Mucosa of stomach (tissue), 1 donor: ENCODE results near the gene RAB13.

Source experiments
- H3K27me3 ChIP-seq: one replicate; pipeline ENCODE4 v1.7.0; 2013; ENCODE audit warnings: mild to moderate bottlenecking, low read length; ENCODE audit not compliant: control insufficient read depth, insufficient read depth
- H3K36me3 ChIP-seq: one replicate; pipeline ENCODE4 v1.7.0; 2013; ENCODE audit warnings: low read length; ENCODE audit not compliant: control insufficient read depth, insufficient read depth
- H3K4me1 ChIP-seq: one replicate; pipeline ENCODE4 v1.7.0; 2013; ENCODE audit warnings: mild to moderate bottlenecking, low read length; ENCODE audit not compliant: control insufficient read depth, insufficient read depth
- H3K4me3 ChIP-seq: one replicate; pipeline ENCODE4 v1.7.0; 2013; ENCODE audit warnings: low read length
- H3K9ac ChIP-seq: one replicate; pipeline ENCODE4 v1.7.0; 2013; ENCODE audit warnings: mild to moderate bottlenecking, low read length, moderate library complexity
- H3K9me3 ChIP-seq: one replicate; pipeline ENCODE4 v1.7.0; 2013; ENCODE audit warnings: mild to moderate bottlenecking, low read length, moderate library complexity; ENCODE audit not compliant: control insufficient read depth
- donor health status: Pancreatic carcinoma.

Gene RAB13

DNA sequence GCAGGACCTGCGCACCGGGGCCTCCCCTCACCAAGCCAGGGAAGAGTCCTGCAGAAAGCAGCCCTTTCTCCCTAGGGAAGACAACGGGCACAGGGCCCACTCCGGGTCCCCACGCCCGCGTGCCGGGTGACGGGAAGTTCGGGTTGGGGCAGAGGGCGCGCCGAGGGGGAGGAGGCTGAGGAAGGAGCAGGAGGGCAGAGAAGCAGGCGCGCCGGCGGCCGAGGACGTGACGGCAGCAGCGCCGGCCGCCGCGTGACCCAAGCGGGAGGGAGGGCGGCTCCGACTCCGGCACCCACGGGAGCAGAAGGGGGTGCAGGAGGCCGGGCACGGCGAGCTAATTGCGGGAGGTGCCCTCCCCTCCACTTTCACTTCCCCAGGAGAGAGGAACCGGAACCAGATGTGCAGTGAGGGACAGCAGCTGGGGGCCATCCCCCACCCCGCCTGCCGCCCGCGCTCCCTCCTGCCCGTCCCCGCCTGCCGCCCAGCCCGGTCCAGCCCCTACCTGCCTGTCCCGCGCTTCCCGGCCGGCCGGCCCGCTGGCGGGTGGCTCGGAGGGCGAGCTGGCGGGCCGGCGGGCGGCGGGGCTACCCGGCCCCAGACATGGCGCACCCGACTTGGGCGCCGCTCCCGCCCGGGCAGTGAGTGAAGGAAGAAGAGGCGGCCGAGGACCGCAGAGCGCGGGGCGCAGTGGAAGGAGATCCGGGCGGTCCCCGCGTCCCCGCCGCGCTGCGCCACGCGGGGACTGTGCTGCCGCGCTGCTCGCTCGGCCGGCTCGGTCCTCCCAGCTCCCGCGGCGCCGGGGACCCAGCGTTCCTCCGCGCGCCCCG is 40.1 kb downstream of the RAB13 start:
- H3K36me3 ChIP-seq = peaks cover 9% of the 10 kb centered on the region
- peak overlapping the region; percentile 92 for H3K9ac ChIP-seq
- no peaks in the 10 kb centered on the region for H3K27me3 ChIP-seq
- peaks cover 19% of the 10 kb centered on the region for H3K4me1 ChIP-seq
- no peaks in the 10 kb centered on the region for H3K9me3 ChIP-seq
- peak overlapping the region; percentile 91 for H3K4me3 ChIP-seq

DNA sequence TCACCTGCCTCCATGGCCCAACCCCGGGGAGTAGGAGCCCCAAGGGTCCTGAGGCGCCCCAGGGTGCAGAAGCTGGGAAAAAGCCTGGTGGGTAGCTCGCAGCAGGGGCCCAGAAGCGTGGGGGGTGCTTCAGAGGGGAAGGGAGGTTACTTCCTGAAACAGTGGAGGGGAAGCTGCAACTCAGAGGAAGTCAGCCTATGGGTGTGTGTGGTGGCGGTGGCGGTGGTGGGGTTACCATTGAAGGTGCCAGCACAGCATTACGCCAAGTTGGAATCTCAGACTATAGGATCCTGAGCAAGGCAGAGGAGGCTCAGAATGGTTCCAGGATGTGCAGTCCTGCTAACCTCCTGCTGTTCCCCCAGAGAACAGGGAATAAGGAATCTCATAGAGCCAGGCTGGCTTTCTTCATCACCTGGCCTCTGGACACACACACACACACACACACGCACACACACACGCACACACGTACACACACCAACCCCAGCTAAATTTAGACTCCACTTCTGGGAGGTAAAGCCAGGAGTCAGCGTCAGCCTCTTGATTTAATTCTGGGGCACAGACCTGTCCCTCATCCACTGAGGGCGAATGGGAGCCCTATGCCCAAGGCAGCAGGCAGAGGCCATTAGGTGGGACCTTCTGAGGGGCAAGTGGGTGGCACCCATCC is 40.9 kb downstream of the RAB13 start:
- peak overlapping the region; percentile 92 for H3K9ac ChIP-seq

DNA sequence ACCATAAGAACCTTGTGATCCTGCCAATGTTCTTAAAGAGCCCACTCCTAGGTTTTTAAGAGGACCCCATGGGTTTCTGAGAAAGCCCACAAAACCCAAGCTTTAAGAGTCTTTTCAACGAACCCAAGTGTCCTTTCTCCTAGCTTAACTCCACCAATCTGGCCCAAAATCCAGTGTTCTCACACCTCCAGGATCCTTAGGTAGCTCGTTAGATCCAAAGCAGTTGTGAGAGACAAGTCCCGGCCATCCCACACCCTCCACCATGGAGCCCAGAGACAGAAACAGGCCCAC is 41.4 kb downstream of the RAB13 start:
- peak overlapping the region; percentile 91 for H3K4me3 ChIP-seq
- peaks cover 19% of the 10 kb centered on the region for H3K4me1 ChIP-seq
- H3K36me3 ChIP-seq = peaks cover 9% of the 10 kb centered on the region
- no peaks in the 10 kb centered on the region for H3K9me3 ChIP-seq
- H3K9ac ChIP-seq = peak overlapping the region; percentile 92
- H3K27me3 ChIP-seq = no peaks in the 10 kb centered on the region

More for the DNA sequence above, 40.9 kb downstream of the RAB13 start:
- Histone ChIP-seq H3K9me3 (no peaks in the 10 kb centered on the region), H3K4me3 (peak overlapping the region; percentile 91), H3K4me1 (peaks cover 19% of the 10 kb centered on the region), H3K36me3 (peaks cover 9% of the 10 kb centered on the region), H3K27me3 (no peaks in the 10 kb centered on the region)

GRCh38 chr1:153944005-153944826 is 41.9 kb downstream of the RAB13 start:
- no peaks in the 10 kb centered on the region for H3K9me3 ChIP-seq
- peaks cover 19% of the 10 kb centered on the region for H3K4me1 ChIP-seq
- peaks cover 8% of the 10 kb centered on the region for H3K36me3 ChIP-seq
- no peak overlapping the region for H3K4me3 ChIP-seq
- H3K9ac ChIP-seq = peak overlapping the region; percentile 92
- H3K27me3 ChIP-seq = no peaks in the 10 kb centered on the region

GRCh38 chr1:153942766-153943549 is 43.2 kb downstream of the RAB13 start:
- H3K36me3 ChIP-seq = no peaks in the 10 kb centered on the region
- H3K27me3 ChIP-seq = no peaks in the 10 kb centered on the region
- no peak overlapping the region for H3K4me3 ChIP-seq
- no peaks in the 10 kb centered on the region for H3K9me3 ChIP-seq
- peaks cover 19% of the 10 kb centered on the region for H3K4me1 ChIP-seq
- H3K9ac ChIP-seq = no peak overlapping the region

- Histone ChIP-seq H3K9me3 (no peaks in the 10 kb centered on the region), H3K4me1 (peaks cover 18% of the 10 kb centered on the region), H3K36me3 (peaks cover 3% of the 10 kb centered on the region), H3K27me3 (no peaks in the 10 kb centered on the region), H3K9ac (no peak overlapping the region), H3K4me3 (no peak overlapping the region)
Measured at GRCh38 chr1:153941826-153942725, 44.1 kb downstream of the RAB13 start.

GRCh38 chr1:153940756-153941155 is 45.4 kb downstream of the RAB13 start:
- no peaks in the 10 kb centered on the region for H3K27me3 ChIP-seq
- H3K36me3 ChIP-seq = peaks cover 15% of the 10 kb centered on the region
- H3K4me3 ChIP-seq = no peak overlapping the region
- H3K9me3 ChIP-seq = no peaks in the 10 kb centered on the region
- peaks cover 13% of the 10 kb centered on the region for H3K4me1 ChIP-seq
- H3K9ac ChIP-seq = no peak overlapping the region

GRCh38 chr1:153939476-153939875 is 46.7 kb downstream of the RAB13 start:
- Histone ChIP-seq H3K9me3 (no peaks in the 10 kb centered on the region), H3K9ac (no peak overlapping the region), H3K4me1 (peaks cover 1% of the 10 kb centered on the region), H3K27me3 (no peaks in the 10 kb centered on the region), H3K4me3 (no peak overlapping the region), H3K36me3 (peaks cover 18% of the 10 kb centered on the region)

- no peak overlapping the region for H3K4me3 ChIP-seq
- peaks cover 18% of the 10 kb centered on the region for H3K36me3 ChIP-seq
- H3K9ac ChIP-seq = no peak overlapping the region
- H3K4me1 ChIP-seq = no peaks in the 10 kb centered on the region
- no peaks in the 10 kb centered on the region for H3K27me3 ChIP-seq
- H3K9me3 ChIP-seq = no peaks in the 10 kb centered on the region
Measured at GRCh38 chr1:153938996-153939395, 47.1 kb downstream of the RAB13 start.

DNA sequence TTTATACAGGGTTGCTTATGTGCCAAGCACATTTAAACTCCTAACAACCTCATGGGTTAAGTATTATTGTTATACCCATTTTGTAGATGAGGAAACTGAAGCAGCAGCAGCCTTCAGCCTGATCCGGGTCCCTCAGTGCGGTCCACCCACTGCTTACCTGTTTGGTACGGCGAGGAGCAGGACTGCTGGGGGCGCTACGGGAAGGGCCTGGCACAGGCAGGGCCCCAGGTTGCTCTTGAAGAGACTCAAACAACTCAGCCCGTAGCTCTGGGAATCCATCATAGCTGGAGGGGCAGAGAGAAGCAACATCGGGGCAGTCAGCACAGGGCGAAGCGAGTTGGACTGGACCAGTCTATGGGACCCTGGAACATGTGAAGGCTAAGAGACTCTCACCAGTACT is 48.8 kb downstream of the RAB13 start:
- no peaks in the 10 kb centered on the region for H3K27me3 ChIP-seq
- H3K4me3 ChIP-seq = no peak overlapping the region
- peaks cover 18% of the 10 kb centered on the region for H3K36me3 ChIP-seq
- H3K9me3 ChIP-seq = no peaks in the 10 kb centered on the region
- H3K9ac ChIP-seq = no peak overlapping the region
- H3K4me1 ChIP-seq = no peaks in the 10 kb centered on the region
